Measurements from ENCODE around the gene ADGRD1.

- no peak for TF ChIP-seq CTCF (IDR thresholded peaks at IDR 0.05; ENCODE audit: borderline replicate concordance, extremely low read depth, low read length, poor library complexity, severe bottlenecking)
- TF ChIP-seq EZH2 (IDR thresholded peaks at IDR 0.05; ENCODE audit: borderline replicate concordance, low read depth, low read length, severe bottlenecking), result no peak
These were observed 136.0 kb downstream of the ADGRD1 start for GRCh38 chr12:131089531-131090273.

Measured in DND-41 (cell line).